ENCODE results near the gene PRDX3.
"Not testable (repeated sequence)": the region's sequence is repeated elsewhere in the genome, so short reads cannot be mapped to it uniquely, and the experiment has no call there.

PRDX3 gene

GRCh38 chr10:119139464-119140067 is 39.0 kb downstream of the PRDX3 start:
- H2AFZ ChIP-seq (ENCODE audit: low read length): no peak overlapping the region
- no peak overlapping the region for H3K4me3 ChIP-seq (ENCODE audit: low read depth, low read length, poor library complexity, severe bottlenecking)
- H3K27me3 ChIP-seq (ENCODE audit: insufficient read depth, low read length): no peaks in the 10 kb centered on the region
- H3K4me2 ChIP-seq (ENCODE audit: low read length): no peak overlapping the region
- H4K20me1 ChIP-seq (ENCODE audit: insufficient read depth, low read length): no peaks in the 10 kb centered on the region
- no peaks in the 10 kb centered on the region for H3K79me2 ChIP-seq (ENCODE audit: insufficient read depth, low read length)
- peaks cover 35% of the 10 kb centered on the region; the same call in 1 of the 2 replicates for H3K36me3 ChIP-seq (ENCODE audit: insufficient read depth, low read length)
- no peaks in the 10 kb centered on the region for H3K9me3 ChIP-seq (ENCODE audit: low read length)
- H3K9me2 ChIP-seq (ENCODE audit: low read depth, low read length): no peaks in the 10 kb centered on the region
- H3K4me1 ChIP-seq (ENCODE audit: insufficient read depth, low read length, severe bottlenecking): peaks cover 10% of the 10 kb centered on the region
- no peak overlapping the region for H3K9ac ChIP-seq (ENCODE audit: low read length)
- no peak overlapping the region for H3K27ac ChIP-seq (ENCODE audit: low read depth, low read length, poor library complexity, severe bottlenecking)
- TF ChIP-seq EZH2 (IDR thresholded peaks at IDR 0.05; ENCODE audit: borderline replicate concordance, low read length) (no peak), CTCF (IDR thresholded peaks at IDR 0.05; ENCODE audit: low read length) (peak; percentile 67)
- no peaks in the 10 kb centered on the region for H3F3A ChIP-seq (ENCODE audit: insufficient read depth, low read length)

- no peak overlapping the region for H3K4me2 ChIP-seq (ENCODE audit: low read length)
- H3K4me1 ChIP-seq (ENCODE audit: insufficient read depth, low read length, severe bottlenecking): peaks cover 10% of the 10 kb centered on the region
- H3K27ac ChIP-seq (ENCODE audit: low read depth, low read length, poor library complexity, severe bottlenecking): no peak overlapping the region
- H3K27me3 ChIP-seq (ENCODE audit: insufficient read depth, low read length): no peaks in the 10 kb centered on the region
- no peak overlapping the region for H2AFZ ChIP-seq (ENCODE audit: low read length)
- TF ChIP-seq EZH2 (IDR thresholded peaks at IDR 0.05; ENCODE audit: borderline replicate concordance, low read length) (no peak), CTCF (IDR thresholded peaks at IDR 0.05; ENCODE audit: low read length) (no peak)
- no peaks in the 10 kb centered on the region for H3K9me2 ChIP-seq (ENCODE audit: low read depth, low read length)
- no peaks in the 10 kb centered on the region for H3K9me3 ChIP-seq (ENCODE audit: low read length)
- H3K4me3 ChIP-seq (ENCODE audit: low read depth, low read length, poor library complexity, severe bottlenecking): no peak overlapping the region
- no peaks in the 10 kb centered on the region for H3K79me2 ChIP-seq (ENCODE audit: insufficient read depth, low read length)
- H3F3A ChIP-seq (ENCODE audit: insufficient read depth, low read length): no peaks in the 10 kb centered on the region
- no peak overlapping the region for H3K9ac ChIP-seq (ENCODE audit: low read length)
- H3K36me3 ChIP-seq (ENCODE audit: insufficient read depth, low read length): peaks cover 37% of the 10 kb centered on the region; the same call in 1 of the 2 replicates
- no peaks in the 10 kb centered on the region for H4K20me1 ChIP-seq (ENCODE audit: insufficient read depth, low read length)
Observed at GRCh38 chr10:119138346-119139306, 40.0 kb downstream of the PRDX3 start.

- not testable (repeated sequence) for H2AFZ ChIP-seq (ENCODE audit: low read length); H3K4me3 ChIP-seq (ENCODE audit: low read depth, low read length, poor library complexity, severe bottlenecking); H3K4me2 ChIP-seq (ENCODE audit: low read length); H3K9me2 ChIP-seq (ENCODE audit: low read depth, low read length); H3F3A ChIP-seq (ENCODE audit: insufficient read depth, low read length); H3K9ac ChIP-seq (ENCODE audit: low read length); H3K27ac ChIP-seq (ENCODE audit: low read depth, low read length, poor library complexity, severe bottlenecking); H4K20me1 ChIP-seq (ENCODE audit: insufficient read depth, low read length); H3K9me3 ChIP-seq (ENCODE audit: low read length); H3K27me3 ChIP-seq (ENCODE audit: insufficient read depth, low read length); H3K79me2 ChIP-seq (ENCODE audit: insufficient read depth, low read length)
- Histone ChIP-seq H3K36me3 (ENCODE audit: insufficient read depth, low read length) (peaks cover 32% of the 10 kb centered on the region; the same call in 1 of the 2 replicates), H3K4me1 (ENCODE audit: insufficient read depth, low read length, severe bottlenecking) (peaks cover 10% of the 10 kb centered on the region)
Observed at GRCh38 chr10:119137878-119138277, 40.7 kb downstream of the PRDX3 start.
